Trophoblast cell (in vitro differentiated cells and primary cell): ENCODE data around the gene SUPT5H.

Experiments used
- DNase-seq, 2 donors: peaks; one replicate each; pipeline ENCODE4 v3.0.0-alpha.2; 2016
- H2AFZ ChIP-seq: 2 replicates; pipeline ENCODE4 v1.6.1; 2013; ENCODE audit warnings: low read length, moderate library complexity, mild to moderate bottlenecking; ENCODE audit not compliant: insufficient read depth, poor library complexity
- H2AK5ac ChIP-seq: 2 replicates; pipeline ENCODE4 v1.6.1; 2013; ENCODE audit warnings: mild to moderate bottlenecking, low read length
- H2BK120ac ChIP-seq: 2 replicates; pipeline ENCODE4 v1.6.1; 2013; ENCODE audit warnings: low read length, mild to moderate bottlenecking, moderate library complexity; ENCODE audit not compliant: insufficient read depth, poor library complexity
- H2BK12ac ChIP-seq: 2 replicates; pipeline ENCODE4 v1.6.1; 2013; ENCODE audit warnings: mild to moderate bottlenecking, low read length, moderate library complexity
- H2BK5ac ChIP-seq: 2 replicates; pipeline ENCODE4 v1.6.1; 2013; ENCODE audit warnings: low read length, low read depth, moderate library complexity, mild to moderate bottlenecking; ENCODE audit not compliant: poor library complexity
- H3K14ac ChIP-seq: 2 replicates; pipeline ENCODE4 v1.6.1; 2013; ENCODE audit warnings: mild to moderate bottlenecking, low read length
- H3K18ac ChIP-seq: 2 replicates; pipeline ENCODE4 v1.6.1; 2013; ENCODE audit warnings: mild to moderate bottlenecking, low read length
- H3K23ac ChIP-seq: 2 replicates; pipeline ENCODE4 v1.6.1; 2013; ENCODE audit warnings: low read length
- H3K27ac ChIP-seq: 2 replicates; pipeline ENCODE4 v1.5.1; 2013; ENCODE audit warnings: low read depth, mild to moderate bottlenecking, inconsistent platforms, low read length, moderate library complexity
- H3K27me3 ChIP-seq: 2 replicates; pipeline ENCODE4 v1.6.1; 2013; ENCODE audit warnings: inconsistent platforms, mild to moderate bottlenecking, low read length, moderate library complexity; ENCODE audit not compliant: insufficient read depth
- H3K36me3 ChIP-seq, 2 experiments: 1 replicate in 1 of 2; 2 replicates in 1 of 2; pipeline ENCODE4 v1.6.1; 2013; ENCODE audit warnings: low read length in 2 of 2, mild to moderate bottlenecking in 2 of 2, moderate library complexity in 1 of 2; ENCODE audit not compliant: insufficient read depth in 2 of 2, control insufficient read depth in 1 of 2
- H3K4ac ChIP-seq: 2 replicates; pipeline ENCODE4 v1.6.1; 2013; ENCODE audit warnings: low read depth, mild to moderate bottlenecking, low read length, moderate library complexity
- H3K4me1 ChIP-seq, 2 experiments: 1 replicate in 1 of 2; 2 replicates in 1 of 2; pipeline ENCODE4 v1.6.1; 2013; ENCODE audit warnings: low read length in 2 of 2, mild to moderate bottlenecking in 2 of 2, moderate library complexity in 1 of 2; ENCODE audit not compliant: insufficient read depth in 2 of 2, control insufficient read depth in 1 of 2
- H3K4me2 ChIP-seq: 2 replicates; pipeline ENCODE4 v1.6.1; 2013; ENCODE audit warnings: inconsistent platforms, mild to moderate bottlenecking, low read length, moderate library complexity
- H3K4me3 ChIP-seq: 2 replicates; pipeline ENCODE4 v1.5.1; 2013; ENCODE audit warnings: mild to moderate bottlenecking, low read depth, low read length, inconsistent platforms
- H3K79me1 ChIP-seq: one replicate; pipeline ENCODE4 v1.6.1; 2013; ENCODE audit warnings: low read length
- H3K79me2 ChIP-seq: 2 replicates; pipeline ENCODE4 v1.6.1; 2013; ENCODE audit warnings: low read length, mild to moderate bottlenecking; ENCODE audit not compliant: control insufficient read depth, insufficient read depth, poor library complexity
- H3K9ac ChIP-seq: 2 replicates; pipeline ENCODE4 v1.6.1; 2013; ENCODE audit warnings: mild to moderate bottlenecking, low read length
- H3K9me3 ChIP-seq: 2 replicates; pipeline ENCODE4 v1.6.1; 2013; ENCODE audit warnings: low read depth, mild to moderate bottlenecking, control low read depth, inconsistent platforms, low read length; ENCODE audit not compliant: insufficient read depth
- H4K12ac ChIP-seq: 2 replicates; pipeline ENCODE4 v1.6.1; 2013; ENCODE audit warnings: low read depth, mild to moderate bottlenecking, low read length, moderate library complexity
- H4K8ac ChIP-seq: 2 replicates; pipeline ENCODE4 v1.6.1; 2013; ENCODE audit warnings: low read depth, mild to moderate bottlenecking, low read length, moderate library complexity
- H4K91ac ChIP-seq: one replicate; pipeline ENCODE4 v1.6.1; 2013; ENCODE audit warnings: low read depth, mild to moderate bottlenecking, low read length, moderate library complexity
- WGBS: extraction: QIAGEN DNeasy Blood & Tissue Kit; methylation state at CpG from one replicate; pipeline ENCODE4 v1.1.7; 2013; ENCODE audit warnings: missing lambda C conversion rate; ENCODE audit not compliant: insufficient read length, insufficient coverage; ENCODE audit errors: extremely low coverage; 5-methylcytosine and 5-hydroxymethylcytosine counted together

Gene SUPT5H

GRCh38 chr19:39481229-39481545 lies 35.8 kb downstream of the SUPT5H start:
- Histone ChIP-seq H3K27me3 (no peaks in the 10 kb centered on the region), H2BK12ac (no peak overlapping the region), H3K18ac (peak overlapping the region; percentile 65), H3K4me3 (peak overlapping the region; percentile 93), H3K79me2 (peaks cover 9% of the 10 kb centered on the region), H2AFZ (peak overlapping the region; percentile 100), H3K14ac (peak overlapping the region; percentile 76), H3K9ac (peak overlapping the region; percentile 97), H3K9me3 (no peaks in the 10 kb centered on the region), H4K91ac (peak overlapping the region; percentile 84), H3K79me1 (peaks cover 7% of the 10 kb centered on the region), H4K8ac (peak overlapping the region; percentile 98), H3K4me2 (peak overlapping the region; percentile 90), H3K4me1 (peaks cover 7 to 9% of the 10 kb centered on the region in 2 experiments), H4K12ac (peak overlapping the region; percentile 92), H2AK5ac (peak overlapping the region; percentile 90), H3K4ac (peak overlapping the region; percentile 75), H3K36me3 (peaks cover 19 to 20% of the 10 kb centered on the region in 2 experiments), H2BK5ac (peak overlapping the region; percentile 88), H3K27ac (peak overlapping the region; percentile 51), H2BK120ac (peak overlapping the region; percentile 80), H3K23ac (no peak overlapping the region)
- WGBS, result no CpG with 5 or more reads among the region's 12 CpGs
- no peak for DNase-seq

GRCh38 chr19:39481676-39482075 lies 36.3 kb downstream of the SUPT5H start:
- Histone ChIP-seq H3K79me2 (peaks cover 9% of the 10 kb centered on the region), H4K8ac (peak overlapping the region; percentile 11), H3K36me3 (peaks cover 20% of the 10 kb centered on the region in 2 experiments), H3K23ac (no peak overlapping the region), H3K27ac (no peak overlapping the region), H4K91ac (no peak overlapping the region), H3K4ac (peak overlapping the region; percentile 35), H3K9ac (peak overlapping the region; percentile 97), H2AK5ac (no peak overlapping the region), H3K9me3 (no peaks in the 10 kb centered on the region), H3K79me1 (peaks cover 7% of the 10 kb centered on the region), H2BK5ac (no peak overlapping the region), H3K14ac (no peak overlapping the region), H3K18ac (no peak overlapping the region), H3K4me2 (peak overlapping the region; percentile 90), H3K4me3 (peak overlapping the region; percentile 93), H3K4me1 (peaks cover 7 to 9% of the 10 kb centered on the region in 2 experiments), H2AFZ (no peak overlapping the region), H2BK12ac (no peak overlapping the region), H3K27me3 (no peaks in the 10 kb centered on the region), H4K12ac (no peak overlapping the region), H2BK120ac (no peak overlapping the region)
- DNase-seq, result no peak
- no CpG with 5 or more reads among the region's 11 CpGs for WGBS

- H3K4me1 ChIP-seq, result peaks cover 7 to 9% of the 10 kb centered on the region in 2 experiments
- no peak overlapping the region for H2BK5ac ChIP-seq
- H4K8ac ChIP-seq, result no peak overlapping the region
- H3K18ac ChIP-seq, result no peak overlapping the region
- no peaks in the 10 kb centered on the region for H3K9me3 ChIP-seq
- H3K4me3 ChIP-seq, result no peak overlapping the region
- no peak for DNase-seq
- peaks cover 9% of the 10 kb centered on the region for H3K79me2 ChIP-seq
- no peak overlapping the region for H2AK5ac ChIP-seq
- H3K4me2 ChIP-seq, result no peak overlapping the region
- H2AFZ ChIP-seq, result no peak overlapping the region
- no peak overlapping the region for H3K14ac ChIP-seq
- no CpG with 5 or more reads among the region's 6 CpGs for WGBS
- H4K12ac ChIP-seq, result no peak overlapping the region
- no peak overlapping the region for H3K23ac ChIP-seq
- H3K4ac ChIP-seq, result no peak overlapping the region
- no peaks in the 10 kb centered on the region for H3K27me3 ChIP-seq
- H3K27ac ChIP-seq, result no peak overlapping the region
- H3K36me3 ChIP-seq, result peaks cover 26 to 31% of the 10 kb centered on the region in 2 experiments
- H3K9ac ChIP-seq, result no peak overlapping the region
- peaks cover 7% of the 10 kb centered on the region for H3K79me1 ChIP-seq
- H4K91ac ChIP-seq, result no peak overlapping the region
- H2BK12ac ChIP-seq, result no peak overlapping the region
- H2BK120ac ChIP-seq, result no peak overlapping the region
These were observed 37.8 kb downstream of the SUPT5H start for GRCh38 chr19:39483141-39483540.

GRCh38 chr19:39489756-39490155 lies 44.4 kb downstream of the SUPT5H start:
- Histone ChIP-seq H2BK5ac (no peak overlapping the region), H4K12ac (no peak overlapping the region), H3K4ac (no peak overlapping the region), H3K14ac (no peak overlapping the region), H2BK12ac (no peak overlapping the region), H2AK5ac (no peak overlapping the region), H3K9ac (no peak overlapping the region), H3K9me3 (no peaks in the 10 kb centered on the region), H3K27me3 (no peaks in the 10 kb centered on the region), H3K4me3 (no peak overlapping the region), H3K36me3 (peaks cover 48 to 54% of the 10 kb centered on the region in 2 experiments), H3K79me2 (no peaks in the 10 kb centered on the region), H3K23ac (no peak overlapping the region), H3K79me1 (no peaks in the 10 kb centered on the region), H3K18ac (no peak overlapping the region), H3K4me2 (no peak overlapping the region), H3K27ac (no peak overlapping the region), H4K8ac (no peak overlapping the region), H4K91ac (no peak overlapping the region), H2AFZ (no peak overlapping the region), H3K4me1 (no peaks in the 10 kb centered on the region), H2BK120ac (no peak overlapping the region)
- DNase-seq, result no peak
- no CpG with 5 or more reads among the region's 10 CpGs for WGBS
